ENCODE measurements around the gene C10orf62. TPM values are rescaled to one million over a fixed set of nuclear protein-coding genes. Genes with fewer than 3 reads are reported as not detected.
A peak's percentile ranks its signal among the peaks of the same experiment; 100 is the strongest.

The C10orf62 gene
- total and polyA plus RNA-seq, 2 experiments from 2014 or later: not detected

- Histone ChIP-seq H3K79me2 (replicated peaks; ENCODE audit: insufficient read depth) (no peaks in the 10 kb centered on the region), H3K4me3 (no peak overlapping the region), H3K4me1 (ENCODE audit: insufficient read depth) (peaks cover 3% of the 10 kb centered on the region), H3K9me2 (ENCODE audit: insufficient read depth) (no peaks in the 10 kb centered on the region), H3K27ac (ENCODE audit: low read depth) (no peak overlapping the region), H3F3A (replicated peaks; ENCODE audit: low read depth) (no peaks in the 10 kb centered on the region), H2AFZ (no peak overlapping the region), H3K36me3 (ENCODE audit: insufficient read depth) (no peaks in the 10 kb centered on the region), H3K4me2 (no peak overlapping the region), H4K20me1 (replicated peaks; ENCODE audit: insufficient read depth) (no peaks in the 10 kb centered on the region), H3K27me3 (ENCODE audit: insufficient read depth) (no peaks in the 10 kb centered on the region)
- no peak for ATAC-seq
- Mint-ChIP-seq H3K9me3 (no peaks in the 10 kb centered on the region), H3K36me3 (ENCODE audit: low read depth) (no peaks in the 10 kb centered on the region), H3K4me1 (peaks cover 10% of the 10 kb centered on the region; the same call in 2 of the 3 replicates), H3K27me3 (ENCODE audit: insufficient read depth, low read depth, poor library complexity) (peaks cover 8% of the 10 kb centered on the region), H3K4me3 (no peak overlapping the region), H3K27ac (no peak overlapping the region)
- no peak for DNase-seq (ENCODE audit: low spot score)
- TF ChIP-seq EZH2 (IDR thresholded peaks at IDR 0.05; ENCODE audit: low read depth, unreplicated experiment) (no peak), ZNF114 (CRISPR knock-in tag; IDR thresholded peaks at IDR 0.05) (no peak), CTCF (conservative IDR thresholded peaks at IDR 0.05; ENCODE audit: low read depth in 2 of 2) (no peak), EZH2phosphoT487 (IDR thresholded peaks at IDR 0.05; ENCODE audit: unreplicated experiment) (no peak), STAT1 (IDR thresholded peaks at IDR 0.05; ENCODE audit: unreplicated experiment) (no peak), NANOG (IDR thresholded peaks at IDR 0.05; ENCODE audit: borderline replicate concordance) (no peak), JUNB (IDR thresholded peaks at IDR 0.05; ENCODE audit: unreplicated experiment) (no peak), REST (IDR thresholded peaks at IDR 0.05; ENCODE audit: unreplicated experiment) (no peak)
- TF ChIP-seq, protein P1, sequence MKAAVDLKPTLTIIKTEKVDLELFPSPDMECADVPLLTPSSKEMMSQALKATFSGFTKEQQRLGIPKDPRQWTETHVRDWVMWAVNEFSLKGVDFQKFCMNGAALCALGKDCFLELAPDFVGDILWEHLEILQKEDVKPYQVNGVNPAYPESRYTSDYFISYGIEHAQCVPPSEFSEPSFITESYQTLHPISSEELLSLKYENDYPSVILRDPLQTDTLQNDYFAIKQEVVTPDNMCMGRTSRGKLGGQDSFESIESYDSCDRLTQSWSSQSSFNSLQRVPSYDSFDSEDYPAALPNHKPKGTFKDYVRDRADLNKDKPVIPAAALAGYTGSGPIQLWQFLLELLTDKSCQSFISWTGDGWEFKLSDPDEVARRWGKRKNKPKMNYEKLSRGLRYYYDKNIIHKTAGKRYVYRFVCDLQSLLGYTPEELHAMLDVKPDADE (IDR thresholded peaks at IDR 0.05): no peak
Measured at GRCh38 chr10:97582169-97582568, 7.4 kb upstream of the C10orf62 start.

- H3K4me2 ChIP-seq: no peak overlapping the region
- H3K4me3 Mint-ChIP-seq: no peak overlapping the region
- peaks cover 10% of the 10 kb centered on the region; the same call in 2 of the 3 replicates for H3K4me1 Mint-ChIP-seq
- peaks cover 3% of the 10 kb centered on the region for H3K4me1 ChIP-seq (ENCODE audit: insufficient read depth)
- no peaks in the 10 kb centered on the region for H4K20me1 ChIP-seq (replicated peaks; ENCODE audit: insufficient read depth)
- H3K9me3 Mint-ChIP-seq: no peaks in the 10 kb centered on the region
- peaks cover 8% of the 10 kb centered on the region for H3K27me3 Mint-ChIP-seq (ENCODE audit: insufficient read depth, low read depth, poor library complexity)
- no peaks in the 10 kb centered on the region for H3F3A ChIP-seq (replicated peaks; ENCODE audit: low read depth)
- H3K9me2 ChIP-seq (ENCODE audit: insufficient read depth): no peaks in the 10 kb centered on the region
- peak overlapping the region; percentile 93 for H2AFZ ChIP-seq
- H3K27ac Mint-ChIP-seq: no peak overlapping the region; the same call in 1 of the 2 replicates
- H3K79me2 ChIP-seq (replicated peaks; ENCODE audit: insufficient read depth): no peaks in the 10 kb centered on the region
- no peaks in the 10 kb centered on the region for H3K36me3 ChIP-seq (ENCODE audit: insufficient read depth)
- no peak overlapping the region for H3K4me3 ChIP-seq
- no peak overlapping the region for H3K27ac ChIP-seq (ENCODE audit: low read depth)
- H3K36me3 Mint-ChIP-seq (ENCODE audit: low read depth): no peaks in the 10 kb centered on the region
- no peaks in the 10 kb centered on the region for H3K27me3 ChIP-seq (ENCODE audit: insufficient read depth)
- ATAC-seq: no peak
- DNase-seq (ENCODE audit: low spot score): no peak
- no peak for TF ChIP-seq ZNF462 (CRISPR knock-in tag; IDR thresholded peaks at IDR 0.05)
Measured at GRCh38 chr10:97583476-97583875, 6.0 kb upstream of the C10orf62 start.
